HEK293 (cell line): ENCODE results near the gene EPSTI1.
"Not testable (repeated sequence)": the region's sequence is repeated elsewhere in the genome, so short reads cannot be mapped to it uniquely, and the experiment has no call there.

Experiments
- CTCF ChIA-PET: fragments of 350-600 bp; formaldehyde crosslinking; extraction: SDS; loops from one replicate; lab custom pipeline; 2021; ENCODE audit warnings: antibody characterized with exemption; lab: Yijun Ruan, JAX
- POLR2A ChIA-PET: fragments of 300-600 bp; formaldehyde crosslinking; extraction: SDS; loops from one replicate; lab custom pipeline; 2020; ENCODE audit warnings: antibody characterized with exemption, inconsistent platforms; lab: Yijun Ruan, JAX
- H3K27ac ChIP-seq: fragments of 200-500 bp; sonication (Bioruptor generic); 2 replicates; pipeline ENCODE4 v1.5.1; 2014; ENCODE audit warnings: low read depth, low read length, control low read depth, inconsistent platforms; ENCODE audit errors: extremely low read depth
- H3K36me3 ChIP-seq, 2 experiments: fragments of 200-500 bp in 1 of 2; sonication (Bioruptor generic) in 1 of 2; 1 replicate in 1 of 2; 2 replicates in 1 of 2; pipeline ENCODE4 v1.5.1; 2014 to 2017; ENCODE audit warnings: inconsistent platforms in 2 of 2, low read length in 2 of 2; ENCODE audit not compliant: control insufficient read depth in 2 of 2, insufficient read depth in 1 of 2
- H3K4me1 ChIP-seq: fragments of 200-500 bp; sonication (Bioruptor generic); 2 replicates; pipeline ENCODE4 v1.5.1; 2014; ENCODE audit warnings: mild to moderate bottlenecking, low read length, inconsistent platforms; ENCODE audit not compliant: control insufficient read depth, insufficient read depth
- H3K4me3 ChIP-seq: 2 replicates; pipeline ENCODE4 v1.5.1; 2011; ENCODE audit warnings: low read depth, mild to moderate bottlenecking, control low read depth, low read length, moderate library complexity
- H3K9me3 ChIP-seq: fragments of 200-500 bp; sonication (Bioruptor generic); 2 replicates; pipeline ENCODE4 v1.5.1; 2014; ENCODE audit warnings: low read depth, low read length, inconsistent platforms; ENCODE audit not compliant: control insufficient read depth, insufficient read depth
- HOXA7 ChIP-seq: sonication (generic); formaldehyde crosslinking; IDR thresholded peaks from 2 replicates; pipeline ENCODE4 v1.8.1; 2022; ENCODE audit warnings: missing genetic modification reagents, borderline replicate concordance
- SP7 ChIP-seq: fragments of 450-650 bp; formaldehyde crosslinking; IDR thresholded peaks from 2 replicates; pipeline ENCODE4 v1.5.1; 2016; ENCODE audit warnings: missing biosample characterization, missing genetic modification characterization
- TSHZ1 ChIP-seq: fragments of 450-650 bp; formaldehyde crosslinking; IDR thresholded peaks from 2 replicates; pipeline ENCODE4 v1.5.1; 2016; ENCODE audit warnings: missing biosample characterization, missing genetic modification characterization, borderline replicate concordance
- ZBTB20 ChIP-seq: fragments of 450-650 bp; formaldehyde crosslinking; IDR thresholded peaks from 2 replicates; pipeline ENCODE4 v1.5.1; 2016; ENCODE audit warnings: missing biosample characterization, missing genetic modification characterization
- ZNF138 ChIP-seq: fragments of 450-650 bp; formaldehyde crosslinking; IDR thresholded peaks from 2 replicates; pipeline ENCODE4 v1.5.1; 2016; ENCODE audit warnings: missing biosample characterization, missing genetic modification characterization, borderline replicate concordance
- ZNF157 ChIP-seq: fragments of 450-650 bp; formaldehyde crosslinking; IDR thresholded peaks from 2 replicates; pipeline ENCODE4 v1.5.1; 2016; ENCODE audit warnings: missing biosample characterization, missing genetic modification characterization
- ZNF24 ChIP-seq: fragments of 450-650 bp; formaldehyde crosslinking; IDR thresholded peaks from 2 replicates; pipeline ENCODE4 v1.5.1; 2016; ENCODE audit warnings: missing biosample characterization, missing genetic modification characterization
- ZNF280C ChIP-seq: fragments of 450-650 bp; formaldehyde crosslinking; IDR thresholded peaks from 2 replicates; pipeline ENCODE4 v1.5.1; 2016; ENCODE audit warnings: missing biosample characterization, missing genetic modification characterization
- ZNF501 ChIP-seq: fragments of 450-650 bp; formaldehyde crosslinking; IDR thresholded peaks from 2 replicates; pipeline ENCODE4 v1.5.1; 2016; ENCODE audit warnings: missing biosample characterization, missing genetic modification characterization
- ZNF518A ChIP-seq: fragments of 450-650 bp; formaldehyde crosslinking; conservative IDR thresholded peaks from 2 replicates; pipeline ENCODE4 v1.5.1; 2016; ENCODE audit warnings: low read depth, missing biosample characterization, missing genetic modification characterization
- ZNF555 ChIP-seq: fragments of 450-650 bp; formaldehyde crosslinking; conservative IDR thresholded peaks from 2 replicates; pipeline ENCODE4 v1.5.1; 2017; ENCODE audit warnings: missing biosample characterization, mild to moderate bottlenecking, missing genetic modification characterization, inconsistent platforms
- ZNF654 ChIP-seq: fragments of 450-650 bp; formaldehyde crosslinking; IDR thresholded peaks from 2 replicates; pipeline ENCODE4 v1.5.1; 2016; ENCODE audit warnings: low read depth, missing biosample characterization, missing genetic modification characterization
- ZNF660 ChIP-seq: fragments of 450-650 bp; IDR thresholded peaks from 2 replicates; pipeline ENCODE4 v1.5.1; 2018; ENCODE audit warnings: missing biosample characterization, mild to moderate bottlenecking, missing genetic modification characterization
- ZNF670 ChIP-seq: fragments of 450-650 bp; formaldehyde crosslinking; IDR thresholded peaks from 2 replicates; pipeline ENCODE4 v1.5.1; 2016; ENCODE audit warnings: missing biosample characterization, missing genetic modification characterization, low read depth
- ZSCAN30 ChIP-seq: fragments of 450-650 bp; IDR thresholded peaks from 2 replicates; pipeline ENCODE4 v1.5.1; 2018; ENCODE audit warnings: missing biosample characterization, mild to moderate bottlenecking, missing genetic modification characterization, moderate library complexity
- TF ChIP-seq, protein P1 (sequence below): fragments of 450-650 bp; formaldehyde crosslinking; IDR thresholded peaks from 2 replicates; pipeline ENCODE4 v1.5.1; 2016; ENCODE audit warnings: missing biosample characterization, missing genetic modification characterization

The EPSTI1 gene

DNA sequence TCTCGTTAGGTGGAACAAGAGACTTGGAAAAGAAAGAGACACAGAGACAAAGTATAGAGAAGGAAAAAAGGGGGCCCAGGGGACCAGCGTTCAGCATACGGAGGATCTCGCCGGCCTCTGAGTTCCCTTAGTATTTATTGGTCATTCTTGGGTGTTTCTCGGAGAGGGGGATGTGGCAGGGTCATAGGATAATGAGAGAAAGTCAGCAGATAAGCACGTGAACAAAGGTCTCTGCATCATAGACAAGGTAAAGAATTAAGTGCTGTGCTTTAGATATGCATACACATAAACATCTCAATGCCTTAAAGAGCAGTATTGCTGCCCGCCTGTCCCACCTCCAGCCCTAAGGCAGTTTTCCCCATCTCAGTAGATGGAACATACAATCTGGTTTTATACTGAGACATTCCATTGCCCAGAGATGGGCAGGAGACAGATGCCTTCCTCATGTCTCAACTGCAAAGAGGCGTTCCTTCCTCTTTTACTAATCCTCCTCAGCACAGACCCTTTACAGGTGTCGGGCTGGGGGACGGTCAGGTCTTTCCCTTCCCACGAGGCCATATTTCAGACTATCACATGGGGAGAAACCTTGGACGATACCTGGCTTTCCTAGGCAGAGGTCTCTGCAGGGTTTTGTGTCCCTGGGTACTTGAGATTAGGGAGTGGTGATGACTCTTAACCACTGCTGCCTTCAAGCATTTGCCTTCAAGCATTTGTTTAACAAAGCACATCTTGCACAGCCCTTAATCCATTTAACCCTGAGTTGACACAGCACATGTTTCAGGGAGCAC lies 48.7 kb upstream of the EPSTI1 start:
- CTCF ChIA-PET, H3K4me1 ChIP-seq, H3K27ac ChIP-seq, POLR2A ChIA-PET, H3K4me3 ChIP-seq, H3K9me3 ChIP-seq, H3K36me3 ChIP-seq: not testable (repeated sequence)

DNA sequence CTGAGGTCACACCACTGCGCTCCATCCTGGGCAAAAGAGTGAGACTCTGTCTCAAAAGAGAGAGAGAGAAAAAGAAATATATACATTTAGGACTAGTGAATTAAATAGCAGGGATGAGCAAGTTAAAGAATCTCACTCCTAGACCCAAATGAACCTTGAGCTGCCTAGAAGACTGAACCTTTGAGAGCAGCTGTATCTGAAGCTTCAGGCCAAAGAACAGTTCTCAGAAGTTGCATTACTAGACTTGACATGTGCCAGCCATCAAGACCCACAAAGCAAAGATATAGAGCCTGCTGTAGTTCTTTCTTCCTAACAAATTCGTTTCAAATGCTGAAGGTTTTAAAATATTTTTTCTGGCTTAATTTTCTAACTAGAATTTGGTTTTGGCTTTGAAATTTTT lies 47.9 kb upstream of the EPSTI1 start:
- Histone ChIP-seq H3K36me3 (no peaks in the 10 kb centered on the region), H3K9me3 (no peaks in the 10 kb centered on the region), H3K4me3 (no peak overlapping the region), H3K4me1 (no peaks in the 10 kb centered on the region), H3K27ac (no peak overlapping the region)
- ChIA-PET CTCF (no interaction called here), POLR2A (no interaction called here)
- TF ChIP-seq ZNF660 (tag by site-specific recombination), result no peak
- TF ChIP-seq ZNF518A (tag by site-specific recombination), result no peak
- no peak for TF ChIP-seq ZNF654 (tag by site-specific recombination)
- no peak for TF ChIP-seq ZNF280C
- no peak for TF ChIP-seq ZNF501 (tag by site-specific recombination)
- TF ChIP-seq HOXA7 (CRISPR knock-in tag), result no peak
- TF ChIP-seq ZSCAN30 (tag by site-specific recombination), result no peak
- TF ChIP-seq ZNF24 (tag by site-specific recombination), result no peak
- no peak for TF ChIP-seq ZNF555 (tag by site-specific recombination)

DNA sequence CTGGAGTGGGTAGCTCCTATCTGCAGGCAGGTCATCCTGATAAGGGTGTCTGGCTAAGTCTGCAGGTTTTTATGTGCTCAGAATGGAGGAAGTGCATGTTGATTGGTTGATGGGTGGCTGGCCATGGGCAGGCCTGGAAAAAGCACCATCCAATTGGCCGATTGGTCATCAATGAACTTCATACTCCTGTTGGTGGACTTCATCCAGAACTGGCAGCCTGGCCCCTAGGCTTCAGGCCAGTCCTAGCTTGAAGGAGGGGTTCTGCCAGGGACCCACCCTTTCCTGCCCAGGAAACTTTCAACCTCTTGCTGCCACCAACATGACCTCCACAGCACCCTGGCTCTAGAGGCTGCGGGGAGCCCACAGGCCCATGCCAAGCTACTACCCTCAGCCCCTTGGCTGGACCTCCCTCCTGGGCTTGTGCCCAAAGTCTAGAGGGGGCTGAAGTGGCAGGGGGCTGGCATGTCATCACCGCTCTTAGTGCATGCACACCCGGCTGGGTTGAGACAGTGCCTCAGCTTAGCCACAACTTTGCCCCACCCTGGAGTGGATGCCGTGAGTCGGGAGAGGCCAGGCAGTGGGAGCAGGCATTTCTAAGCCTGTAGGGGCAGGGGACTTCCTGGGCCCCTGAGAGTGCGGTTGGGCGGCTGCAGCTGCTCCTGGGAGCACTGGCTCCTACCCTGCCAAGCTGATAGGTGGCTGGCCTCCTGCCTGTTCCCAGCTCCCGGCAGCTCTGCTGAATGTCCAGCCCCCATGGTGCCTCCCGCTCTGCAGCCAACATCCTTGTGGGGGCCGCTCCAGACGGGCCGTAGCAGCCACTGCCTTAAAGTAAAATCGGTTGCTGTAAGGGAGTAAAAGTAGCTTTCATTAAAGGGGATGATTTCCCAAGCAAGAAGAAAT lies 44.6 kb upstream of the EPSTI1 start:
- Histone ChIP-seq H3K4me1 (no peaks in the 10 kb centered on the region), H3K27ac (no peak overlapping the region), H3K36me3 (no peaks in the 10 kb centered on the region), H3K4me3 (no peak overlapping the region), H3K9me3 (no peaks in the 10 kb centered on the region)
- CTCF ChIA-PET, result interaction anchor here (1.2 kb wide), 1 partner anchor 67 kb away, joined by 3 read pairs; no protein-coding TSS in a partner anchor
- POLR2A ChIA-PET, result no interaction called here
- TF ChIP-seq ZNF138 (tag by site-specific recombination) (no peak), SP7 (tag by site-specific recombination) (no peak), ZNF157 (no peak), ZBTB20 (tag by site-specific recombination) (no peak), ZNF670 (tag by site-specific recombination) (no peak), TSHZ1 (no peak)
- TF ChIP-seq, protein P1, sequence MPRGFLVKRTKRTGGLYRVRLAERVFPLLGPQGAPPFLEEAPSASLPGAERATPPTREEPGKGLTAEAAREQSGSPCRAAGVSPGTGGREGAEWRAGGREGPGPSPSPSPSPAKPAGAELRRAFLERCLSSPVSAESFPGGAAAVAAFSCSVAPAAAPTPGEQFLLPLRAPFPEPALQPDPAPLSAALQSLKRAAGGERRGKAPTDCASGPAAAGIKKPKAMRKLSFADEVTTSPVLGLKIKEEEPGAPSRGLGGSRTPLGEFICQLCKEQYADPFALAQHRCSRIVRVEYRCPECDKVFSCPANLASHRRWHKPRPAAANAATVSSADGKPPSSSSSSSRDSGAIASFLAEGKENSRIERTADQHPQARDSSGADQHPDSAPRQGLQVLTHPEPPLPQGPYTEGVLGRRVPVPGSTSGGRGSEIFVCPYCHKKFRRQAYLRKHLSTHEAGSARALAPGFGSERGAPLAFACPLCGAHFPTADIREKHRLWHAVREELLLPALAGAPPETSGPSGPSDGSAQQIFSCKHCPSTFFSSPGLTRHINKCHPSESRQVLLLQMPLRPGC, result no peak
